ENCODE results near the gene ZNF425.
"Not testable (repeated sequence)": the region's sequence is repeated elsewhere in the genome, so short reads cannot be mapped to it uniquely, and the experiment has no call there.

Gene ZNF425

GRCh38 chr7:149072438-149072775, 53.7 kb downstream of the ZNF425 start:
- no peak for DNase-seq

- DNase-seq = no peak
Observed at GRCh38 chr7:149071641-149072437, 54.3 kb downstream of the ZNF425 start.

GRCh38 chr7:149071182-149071635, 54.9 kb downstream of the ZNF425 start:
- no peak for DNase-seq

- DNase-seq = no peak
Observed at GRCh38 chr7:149070372-149071125, 55.6 kb downstream of the ZNF425 start.

GRCh38 chr7:149067869-149068268, 58.3 kb downstream of the ZNF425 start:
- no peak for DNase-seq

- DNase-seq = no peak
Observed at GRCh38 chr7:149063476-149063875, 62.6 kb downstream of the ZNF425 start.

GRCh38 chr7:149062217-149062899, 63.8 kb downstream of the ZNF425 start:
- not testable (repeated sequence) for DNase-seq

GRCh38 chr7:149060156-149060555, 66.0 kb downstream of the ZNF425 start:
- DNase-seq = no peak

GRCh38 chr7:149053885-149054284, 72.2 kb downstream of the ZNF425 start:
- no peak for DNase-seq

- DNase-seq = no peak
Observed at GRCh38 chr7:149053384-149053783, 72.7 kb downstream of the ZNF425 start.

All from GOT3 (cell line).